Heart left ventricle (tissue), 16 donors: ENCODE results near the gene HPRT1. TPM values are rescaled to one million over a fixed set of nuclear protein-coding genes. Genes with fewer than 3 reads are reported as not detected.

Source experiments
- ATAC-seq, 4 donors: fragments of 200-7000 bp; cut with Tn5 transposase; one replicate each; pipeline ENCODE4 v1.9.1; 2020 to 2022; ENCODE audit warnings: moderate library complexity in 4 of 4, mild to moderate bottlenecking in 3 of 4, moderate number of reproducible peaks in 1 of 4
- DNase-seq, 5 donors: peaks; one replicate each; pipeline ENCODE4 v3.0.0-alpha.2; 2020
- H3K27ac ChIP-seq, 12 donors: fragments of 200-600 bp; sonication (generic) in 4 of 12; one replicate each; pipeline versions ENCODE4 v1.5.0 to v1.8.0; 2016 to 2022; ENCODE audit warnings: mild to moderate bottlenecking in 2 of 12
- H3K27me3 ChIP-seq, 9 donors: fragments of 200-600 bp; sonication (generic) in 2 of 9; one replicate each; pipeline versions ENCODE4 v1.5.1 to v1.8.0; 2016 to 2022; ENCODE audit warnings: mild to moderate bottlenecking in 3 of 9
- H3K36me3 ChIP-seq, 9 donors: fragments of 200-600 bp; sonication (generic) in 2 of 9; one replicate each; pipeline versions ENCODE4 v1.5.0 to v1.8.0; 2018 to 2022; ENCODE audit warnings: mild to moderate bottlenecking in 2 of 9
- H3K4me1 ChIP-seq, 12 donors: fragments of 200-600 bp; sonication (generic) in 4 of 12; one replicate each; pipeline versions ENCODE4 v1.5.0 to v1.8.0; 2016 to 2022; ENCODE audit warnings: mild to moderate bottlenecking in 3 of 12
- H3K4me3 ChIP-seq, 12 donors: fragments of 200-600 bp; sonication (generic) in 4 of 12; one replicate each; pipeline versions ENCODE4 v1.5.0 to v1.8.0; 2017 to 2022; ENCODE audit warnings: mild to moderate bottlenecking in 9 of 12, moderate library complexity in 4 of 12
- H3K9me3 ChIP-seq, 12 donors: fragments of 200-600 bp; sonication (generic) in 4 of 12; one replicate each; pipeline versions ENCODE4 v1.5.0 to v1.8.0; 2016 to 2022; ENCODE audit warnings: mild to moderate bottlenecking in 1 of 12
- CTCF ChIP-seq, 12 donors: fragments of 200-600 bp; sonication (generic) in 4 of 12; IDR thresholded peaks; one replicate each; pipeline versions ENCODE4 v1.5.0 to v1.8.0; 2018 to 2022; ENCODE audit warnings: antibody characterized with exemption in 12 of 12, mild to moderate bottlenecking in 5 of 12
- POLR2A ChIP-seq, 2 donors: fragments of 450-650 bp; IDR thresholded peaks; one replicate each; pipeline ENCODE4 v1.6.1; 2017; ENCODE audit warnings: antibody characterized with exemption in 2 of 2, mild to moderate bottlenecking in 2 of 2, moderate library complexity in 2 of 2
- WGBS, 4 donors: extraction: QIAGEN DNeasy Blood & Tissue Kit in 2 of 4; methylation state at CpG; one replicate each; pipeline versions ENCODE4 v1.1.5 to v1.1.7; 2013 to 2018; 5-methylcytosine and 5-hydroxymethylcytosine counted together
- intact Hi-C, 10 donors: fragments of 100-400 bp; cut with DNase I; formaldehyde crosslinking; loops; one replicate each; pipeline versions ENCODE4 v1.11.1 to v1.14.2; 2022
- polyA plus RNA-seq, 2 donors: library from polyadenylated mRNA; stranded (reverse); fragments of 200-250 nt; gene quantifications; one replicate each; pipeline ENCODE4 v1.2.3, GENCODE V29; 2013
- total RNA-seq, 9 donors: library from RNA; depleted of rRNA in 2 of 9; stranded (reverse); fragments of >200 nt in 2 of 9; fragmentation: NEBNext Ultra II Directional in 3 of 9; extraction: Animal tissue kit (Norgen Biotek cat#: 25700) in 3 of 9; gene quantifications; one replicate each; pipeline versions ENCODE4 v1.1.0 to v1.2.4, GENCODE V29; 2016 to 2023
- donor health status: ischemic (EF 13 %, LVEDD 7.1; RV severe dilation, severe dysfunction).
- donor health status: healthy with polysubstance abuse.
- donor health status: DM: no; HTN: yes; CAD: no.
- donor health status: DM: no; HTN: no; CAD: no.
- donor health status: ischemic (EF 25% LVEDD 6.9; RV normal size, moderate dysfunction).
- donor health status: ischemic (EF 25% LVEDD 5.7; RV mildly dilated, moderate dysfunction).
- donor health status: healthy.
- donor health status: DM: yes; HTN: yes; CAD: no.
- donor health status: ischemic (EF 35%, LVEDD 5.7; RV mildly dilated, moderate dysfunction).
- donor health status: nonischemic (EF 11% LVEDD 7.7; RV severe dilation, severe dysfunction).
- donor health status: DM: yes; HTN: yes; CAD: no.
- donor health status: PGD.
- donor health status: ischemic (EF 29% LVEDD 5.4; RV normal size, mild dysfunction).
- donor health status: nonischemic (EF 23%, LVEDD 6.1; RV moderate dilation, normal function).

HPRT1 gene
- total and polyA plus RNA-seq, 11 donors = 9.2 to 35.1 (median 25.6) TPM

- 74 to 91% (median 84%) methylated on average over 6 of the region's 6 CpGs for WGBS, 4 donors
- intact Hi-C loops = no loop called here
- no peak overlapping the region for H3K4me3 ChIP-seq
- H3K4me1 ChIP-seq = no peaks in the 10 kb centered on the region
- DNase-seq (no peak), ATAC-seq (no peak)
- no peaks in the 10 kb centered on the region for H3K27me3 ChIP-seq
- no peaks in the 10 kb centered on the region for H3K9me3 ChIP-seq
- H3K36me3 ChIP-seq = no peaks in the 10 kb centered on the region
- H3K27ac ChIP-seq = no peak overlapping the region
- TF ChIP-seq CTCF (IDR thresholded peaks at IDR 0.05) = no peak
- TF ChIP-seq POLR2A (IDR thresholded peaks at IDR 0.05) = no peak
Measured at GRCh38 chrX:134452596-134452995, 7.4 kb upstream of the HPRT1 start.

- Histone ChIP-seq H3K4me1 (no peaks in the 10 kb centered on the region), H3K36me3 (no peaks in the 10 kb centered on the region), H3K27ac (no peak overlapping the region), H3K27me3 (no peaks in the 10 kb centered on the region), H3K4me3 (no peak overlapping the region), H3K9me3 (no peaks in the 10 kb centered on the region)
- 55 to 66% (median 65%) methylated on average over 6 of the region's 6 CpGs for WGBS, 4 donors
- TF ChIP-seq CTCF (IDR thresholded peaks at IDR 0.05) = no peak
- TF ChIP-seq POLR2A (IDR thresholded peaks at IDR 0.05) = no peak
- DNase-seq (no peak), ATAC-seq (no peak)
- intact Hi-C loops = no loop called here
Measured at GRCh38 chrX:134453631-134454030, 6.3 kb upstream of the HPRT1 start.

- no peaks in the 10 kb centered on the region for H3K4me1 ChIP-seq
- 85 to 97% (median 92%) methylated on average over 7 of the region's 7 CpGs for WGBS, 4 donors
- no peaks in the 10 kb centered on the region for H3K27me3 ChIP-seq
- H3K36me3 ChIP-seq = no peaks in the 10 kb centered on the region
- H3K4me3 ChIP-seq = no peak overlapping the region
- DNase-seq (no peak), ATAC-seq (no peak)
- TF ChIP-seq CTCF (IDR thresholded peaks at IDR 0.05) (no peak), POLR2A (IDR thresholded peaks at IDR 0.05) (no peak)
- intact Hi-C loops = no loop called here
- no peaks in the 10 kb centered on the region for H3K9me3 ChIP-seq
- H3K27ac ChIP-seq = no peak overlapping the region
Measured at GRCh38 chrX:134454506-134454905, 5.5 kb upstream of the HPRT1 start.

GRCh38 chrX:134457708-134458107, 2.3 kb upstream of the HPRT1 start:
- ATAC-seq (no peak), DNase-seq (no peak)
- no peak for TF ChIP-seq CTCF (IDR thresholded peaks at IDR 0.05)
- no peak for TF ChIP-seq POLR2A (IDR thresholded peaks at IDR 0.05)
- no peaks in the 10 kb centered on the region for H3K27me3 ChIP-seq
- 60 to 79% (median 68%) methylated on average over 5 of the region's 5 CpGs for WGBS, 4 donors
- peaks cover 0 to 9% (median 0%) of the 10 kb centered on the region in 12 donors for H3K4me1 ChIP-seq
- no peaks in the 10 kb centered on the region for H3K9me3 ChIP-seq
- no peak overlapping the region for H3K27ac ChIP-seq
- no peak overlapping the region for H3K4me3 ChIP-seq
- H3K36me3 ChIP-seq = no peaks in the 10 kb centered on the region
- intact Hi-C loops = no loop called here
